PC-3 (cell line): Measurements from ENCODE around the gene BTAF1. TPM values are rescaled to one million over a fixed set of nuclear protein-coding genes. Genes with fewer than 3 reads are reported as not detected.

ENCODE experiments used
- ATAC-seq: fragments of 200-7000 bp; cut with Tn5 transposase; 2 replicates; pipeline ENCODE4 v1.9.1; 2020; ENCODE audit warnings: mild to moderate bottlenecking, moderate library complexity
- BruUV-seq: library from RNA; stranded (reverse); fragments of 400-500 nt; replicated peaks from 2 replicates; lab custom pipeline; 2021; lab: Mats Ljungman, UMichigan
- CTCF ChIA-PET: fragments of 300-600 bp; sonication (Branson Sonifier 250); formaldehyde crosslinking; loops from one replicate; lab custom pipeline; 2022; ENCODE audit warnings: antibody characterized with exemption; lab: Charles Lee
- POLR2A ChIA-PET: fragments of 300-600 bp; sonication (Branson Sonifier 250); formaldehyde crosslinking; loops from one replicate; lab custom pipeline; 2022; ENCODE audit warnings: antibody characterized with exemption; ENCODE audit not compliant: unreplicated experiment; lab: Charles Lee
- DNase-seq: peaks from one replicate; pipeline ENCODE4 v3.0.0-alpha.2; 2015
- H2AFZ ChIP-seq: fragments of 300-600 bp; sonication (generic); 2 replicates; pipeline ENCODE4 v1.6.0; 2016; ENCODE audit warnings: antibody characterized with exemption, low read length
- H3F3A ChIP-seq: fragments of 300-600 bp; sonication (generic); one replicate; pipeline ENCODE4 v1.6.0; 2017; ENCODE audit warnings: antibody characterized with exemption, low read length, control low read depth, mild to moderate bottlenecking; ENCODE audit not compliant: unreplicated experiment
- H3K27ac ChIP-seq: fragments of 300-600 bp; sonication (generic); 2 replicates; pipeline ENCODE4 v1.5.1; 2016; ENCODE audit warnings: mild to moderate bottlenecking, low read length
- H3K27me3 ChIP-seq: fragments of 300-600 bp; sonication (generic); 2 replicates; pipeline ENCODE4 v1.6.1; 2016; ENCODE audit warnings: low read length, mixed read lengths
- H3K36me3 ChIP-seq: fragments of 300-600 bp; sonication (generic); 2 replicates; pipeline ENCODE4 v1.6.1; 2016; ENCODE audit warnings: low read depth, mixed run types, low read length, mixed read lengths
- H3K4me1 ChIP-seq: fragments of 300-600 bp; sonication (generic); 2 replicates; pipeline ENCODE4 v1.5.1; 2016; ENCODE audit warnings: low read length; ENCODE audit not compliant: insufficient read depth
- H3K4me2 ChIP-seq: fragments of 300-600 bp; sonication (generic); 2 replicates; pipeline ENCODE4 v1.6.0; 2016; ENCODE audit warnings: low read length
- H3K4me3 ChIP-seq: fragments of 300-600 bp; sonication (generic); 2 replicates; pipeline ENCODE4 v1.5.1; 2016; ENCODE audit warnings: mild to moderate bottlenecking, low read length, mixed read lengths
- H3K79me2 ChIP-seq: fragments of 300-600 bp; sonication (generic); 2 replicates; pipeline ENCODE4 v1.6.1; 2017; ENCODE audit warnings: low read length, mixed read lengths
- H3K9ac ChIP-seq: fragments of 300-600 bp; sonication (generic); 2 replicates; pipeline ENCODE4 v1.6.0; 2016; ENCODE audit warnings: mild to moderate bottlenecking, low read length
- H3K9me2 ChIP-seq: fragments of 300-600 bp; sonication (generic); replicated peaks from 2 replicates; pipeline ENCODE4 v1.6.1; 2016; ENCODE audit warnings: mixed run types, low read length, mixed read lengths
- H3K9me3 ChIP-seq: fragments of 300-600 bp; sonication (generic); 2 replicates; pipeline ENCODE4 v1.6.1; 2016; ENCODE audit warnings: low read length, mixed read lengths
- H4K20me1 ChIP-seq: fragments of 300-600 bp; sonication (generic); 2 replicates; pipeline ENCODE4 v1.6.1; 2016; ENCODE audit warnings: low read length, mixed read lengths
- CTCF ChIP-seq: fragments of 300-600 bp; sonication (generic); conservative IDR thresholded peaks from 2 replicates; pipeline ENCODE4 v1.5.1; 2017; ENCODE audit warnings: antibody characterized with exemption, low read depth, mild to moderate bottlenecking, low read length
- EZH2 ChIP-seq: fragments of 300-600 bp; sonication (generic); IDR thresholded peaks from one replicate; pipeline ENCODE4 v1.6.1; 2017; ENCODE audit warnings: antibody characterized with exemption, mild to moderate bottlenecking, low read length; ENCODE audit not compliant: unreplicated experiment
- EZH2phosphoT487 ChIP-seq: fragments of 300-600 bp; sonication (generic); IDR thresholded peaks from 2 replicates; pipeline ENCODE4 v1.6.1; 2018; ENCODE audit warnings: mild to moderate bottlenecking, antibody characterized with exemption, low read length, borderline replicate concordance
- intact Hi-C: fragments of 100-400 bp; cut with micrococcal nuclease; formaldehyde crosslinking; loops from 2 replicates; pipeline ENCODE4 v1.9.0; 2023
- total RNA-seq: library from RNA; depleted of rRNA; stranded (reverse); fragments of >200 nt; gene quantifications from 2 replicates; pipeline ENCODE4 v1.2.3, GENCODE V29; 2014

Gene BTAF1
- total RNA-seq, 1 experiment from 2014 or later, result 27.6 TPM

- no peak overlapping the region for H3K27ac ChIP-seq
- peaks cover 15% of the 10 kb centered on the region; the same call in 1 of the 2 replicates for H3K36me3 ChIP-seq
- no peak overlapping the region for H2AFZ ChIP-seq
- ChIA-PET POLR2A (no interaction called here), CTCF (no interaction called here)
- no peaks in the 10 kb centered on the region for H3K9me3 ChIP-seq
- H3K4me1 ChIP-seq, result no peaks in the 10 kb centered on the region
- H3K4me3 ChIP-seq, result no peak overlapping the region
- DNase-seq (no peak), ATAC-seq (no peak)
- BruUV-seq, result no TSS peak
- H3F3A ChIP-seq, result no peaks in the 10 kb centered on the region
- H3K9ac ChIP-seq, result no peak overlapping the region
- no peaks in the 10 kb centered on the region for H3K79me2 ChIP-seq
- H3K27me3 ChIP-seq, result no peaks in the 10 kb centered on the region
- intact Hi-C loops, result no loop called here
- H3K9me2 ChIP-seq, result no peaks in the 10 kb centered on the region
- TF ChIP-seq CTCF (no peak), EZH2 (no peak), EZH2phosphoT487 (no peak)
- no peaks in the 10 kb centered on the region for H4K20me1 ChIP-seq
- no peak overlapping the region for H3K4me2 ChIP-seq
Observed at GRCh38 chr10:92038949-92039348, 115.4 kb downstream of the BTAF1 start.

GRCh38 chr10:92042541-92042940 lies 119.0 kb downstream of the BTAF1 start:
- intact Hi-C loops, result no loop called here
- no peak for ATAC-seq
- H3K27me3 ChIP-seq, result no peaks in the 10 kb centered on the region
- H4K20me1 ChIP-seq, result no peaks in the 10 kb centered on the region
- TF ChIP-seq EZH2, result no peak
- TF ChIP-seq CTCF, result no peak
- no peak for TF ChIP-seq EZH2phosphoT487
- H3K9me2 ChIP-seq, result no peaks in the 10 kb centered on the region
- ChIA-PET POLR2A (no interaction called here), CTCF (no interaction called here)
- no peak overlapping the region for H3K4me2 ChIP-seq
- no peaks in the 10 kb centered on the region for H3K4me1 ChIP-seq
- no TSS peak for BruUV-seq
- H3K27ac ChIP-seq, result no peak overlapping the region
- no peaks in the 10 kb centered on the region for H3K79me2 ChIP-seq
- H3K4me3 ChIP-seq, result no peak overlapping the region
- H3K9ac ChIP-seq, result no peak overlapping the region
- no peaks in the 10 kb centered on the region for H3F3A ChIP-seq
- no peak overlapping the region for H2AFZ ChIP-seq
- DNase-seq, result no peak
- no peaks in the 10 kb centered on the region for H3K36me3 ChIP-seq
- H3K9me3 ChIP-seq, result no peaks in the 10 kb centered on the region

- H3K9me3 ChIP-seq, result no peaks in the 10 kb centered on the region
- DNase-seq (no peak), ATAC-seq (no peak)
- H3K9me2 ChIP-seq, result no peaks in the 10 kb centered on the region
- H3K79me2 ChIP-seq, result no peaks in the 10 kb centered on the region
- H2AFZ ChIP-seq, result no peak overlapping the region
- no peaks in the 10 kb centered on the region for H4K20me1 ChIP-seq
- no peaks in the 10 kb centered on the region for H3F3A ChIP-seq
- TF ChIP-seq EZH2, result no peak
- no peak for TF ChIP-seq EZH2phosphoT487
- TF ChIP-seq CTCF, result no peak
- no peaks in the 10 kb centered on the region for H3K36me3 ChIP-seq
- no peak overlapping the region for H3K4me3 ChIP-seq
- no peaks in the 10 kb centered on the region for H3K4me1 ChIP-seq
- H3K9ac ChIP-seq, result no peak overlapping the region
- CTCF ChIA-PET, result no interaction called here
- no peak overlapping the region for H3K4me2 ChIP-seq
- H3K27me3 ChIP-seq, result no peaks in the 10 kb centered on the region
- POLR2A ChIA-PET, result no interaction called here
- no TSS peak for BruUV-seq
- H3K27ac ChIP-seq, result no peak overlapping the region
- intact Hi-C loops, result no loop called here
Observed at GRCh38 chr10:92045641-92046106, 122.1 kb downstream of the BTAF1 start.
